H9 (cell line): ENCODE measurements around the gene NKAIN4. TPM values are rescaled to one million over a fixed set of nuclear protein-coding genes. Genes with fewer than 3 reads are reported as not detected.

ENCODE experiments used
- DNase-seq: peaks from one replicate; pipeline ENCODE4 v3.0.0-alpha.2; 2017
- H2AFZ ChIP-seq: one replicate; pipeline ENCODE4 v1.6.1; 2013; ENCODE audit warnings: mild to moderate bottlenecking, low read length, control low read depth, moderate library complexity
- H2AK5ac ChIP-seq: 2 replicates; pipeline ENCODE4 v1.6.1; 2013; ENCODE audit warnings: low read length, control low read depth, mixed read lengths; ENCODE audit not compliant: insufficient read length
- H2BK120ac ChIP-seq: one replicate; pipeline ENCODE4 v1.6.1; 2013; ENCODE audit warnings: low read depth, mild to moderate bottlenecking, low read length, control low read depth, inconsistent platforms; ENCODE audit not compliant: poor library complexity, severe bottlenecking
- H2BK12ac ChIP-seq: 2 replicates; pipeline ENCODE4 v1.6.1; 2013; ENCODE audit warnings: low read length, control low read depth, mixed read lengths, low read depth; ENCODE audit not compliant: insufficient read length
- H2BK15ac ChIP-seq: 2 replicates; pipeline ENCODE4 v1.6.1; 2013; ENCODE audit warnings: low read depth, low read length, control low read depth
- H2BK20ac ChIP-seq: one replicate; pipeline ENCODE4 v1.6.1; 2013; ENCODE audit warnings: low read depth, mild to moderate bottlenecking, low read length, control low read depth, inconsistent platforms; ENCODE audit not compliant: poor library complexity, severe bottlenecking
- H2BK5ac ChIP-seq: 2 replicates; pipeline ENCODE4 v1.6.1; 2013; ENCODE audit warnings: low read length, control low read depth, mixed read lengths; ENCODE audit not compliant: insufficient read length
- H3K14ac ChIP-seq: 2 replicates; pipeline ENCODE4 v1.6.1; 2013; ENCODE audit warnings: low read length, control low read depth; ENCODE audit not compliant: insufficient read depth
- H3K18ac ChIP-seq: 2 replicates; pipeline ENCODE4 v1.6.1; 2013; ENCODE audit warnings: low read depth, mild to moderate bottlenecking, mixed read lengths, low read length, control low read depth; ENCODE audit not compliant: insufficient read length
- H3K23ac ChIP-seq: 2 replicates; pipeline ENCODE4 v1.6.1; 2013; ENCODE audit warnings: low read length, control low read depth, mixed read lengths, low read depth; ENCODE audit not compliant: insufficient read length
- H3K23me2 ChIP-seq: 2 replicates; pipeline ENCODE4 v1.6.1; 2013; ENCODE audit warnings: low read depth, mild to moderate bottlenecking, mixed read lengths, low read length, control low read depth; ENCODE audit not compliant: insufficient read length, poor library complexity, severe bottlenecking
- H3K27ac ChIP-seq: 2 replicates; pipeline ENCODE4 v1.5.1; 2013; ENCODE audit warnings: low read length, control low read depth, mixed read lengths, low read depth; ENCODE audit not compliant: insufficient read length
- H3K27me3 ChIP-seq: 2 replicates; pipeline ENCODE4 v1.6.1; 2013; ENCODE audit warnings: low read length, control low read depth, inconsistent platforms; ENCODE audit not compliant: insufficient read depth
- H3K4ac ChIP-seq: 2 replicates; pipeline ENCODE4 v1.6.1; 2013; ENCODE audit warnings: low read depth, mild to moderate bottlenecking, control low read depth, inconsistent platforms, low read length, moderate library complexity
- H3K4me1 ChIP-seq: 2 replicates; pipeline ENCODE4 v1.6.1; 2013; ENCODE audit warnings: low read length, control low read depth, inconsistent platforms; ENCODE audit not compliant: insufficient read depth
- H3K4me2 ChIP-seq: 2 replicates; pipeline ENCODE4 v1.6.1; 2013; ENCODE audit warnings: low read length, control low read depth, mixed read lengths; ENCODE audit not compliant: insufficient read length, insufficient read depth
- H3K56ac ChIP-seq: 2 replicates; pipeline ENCODE4 v1.6.1; 2013; ENCODE audit warnings: low read depth, mild to moderate bottlenecking, mixed read lengths, low read length, control low read depth; ENCODE audit not compliant: insufficient read length
- H3K79me1 ChIP-seq: 2 replicates; pipeline ENCODE4 v1.6.1; 2013; ENCODE audit warnings: low read depth, mild to moderate bottlenecking, moderate library complexity, low read length, control low read depth, inconsistent platforms; ENCODE audit not compliant: insufficient read depth, poor library complexity, severe bottlenecking
- H3K79me2 ChIP-seq: 2 replicates; pipeline ENCODE4 v1.6.1; 2013; ENCODE audit warnings: low read length, control low read depth, inconsistent platforms; ENCODE audit not compliant: insufficient read depth
- H3K9ac ChIP-seq: 2 replicates; pipeline ENCODE4 v1.6.1; 2013; ENCODE audit warnings: low read length, control low read depth, mixed read lengths; ENCODE audit not compliant: insufficient read length; ENCODE audit errors: extremely low read depth
- H3K9me3 ChIP-seq: one replicate; pipeline ENCODE4 v1.6.1; 2013; ENCODE audit warnings: low read depth, low read length, inconsistent platforms; ENCODE audit not compliant: control insufficient read depth
- H3T11ph ChIP-seq: one replicate; pipeline ENCODE4 v1.6.1; 2013; ENCODE audit warnings: mild to moderate bottlenecking, low read length, control low read depth, inconsistent platforms
- H4K20me1 ChIP-seq: one replicate; pipeline ENCODE4 v1.6.1; 2013; ENCODE audit not compliant: control insufficient read depth, insufficient read length, insufficient read depth
- H4K5ac ChIP-seq: 2 replicates; pipeline ENCODE4 v1.6.1; 2013; ENCODE audit warnings: low read depth, mild to moderate bottlenecking, mixed read lengths, low read length, control low read depth; ENCODE audit not compliant: insufficient read length
- H4K8ac ChIP-seq: replicated peaks from 2 replicates; pipeline ENCODE4 v1.6.1; 2013; ENCODE audit warnings: low read length, control low read depth, mixed read lengths, low read depth; ENCODE audit not compliant: insufficient read length
- H4K91ac ChIP-seq: 2 replicates; pipeline ENCODE4 v1.6.1; 2013; ENCODE audit warnings: low read depth, mild to moderate bottlenecking, moderate library complexity, mixed read lengths, low read length, control low read depth; ENCODE audit not compliant: insufficient read length
- H3K27ac Mint-ChIP-seq, 3 experiments: 2 replicates in 2 of 3; 3 replicates in 1 of 3; pipeline ENCODE4 v1.8.0; 2020 to 2021; ENCODE audit warnings: mixed read lengths in 3 of 3, mild to moderate bottlenecking in 1 of 3, moderate library complexity in 1 of 3
- H3K27me3 Mint-ChIP-seq: 2 replicates; pipeline ENCODE4 v1.8.0; 2021; ENCODE audit warnings: low read depth, mild to moderate bottlenecking, moderate library complexity, mixed read lengths
- H3K36me3 Mint-ChIP-seq, 3 experiments: 2 replicates in 2 of 3; 3 replicates in 1 of 3; pipeline ENCODE4 v1.8.0; 2020 to 2021; ENCODE audit warnings: low read depth in 3 of 3, mixed read lengths in 3 of 3; ENCODE audit not compliant: insufficient read depth in 1 of 3
- H3K4me1 Mint-ChIP-seq, 2 experiments: 2 replicates each; pipeline ENCODE4 v1.8.0; 2020; ENCODE audit warnings: mixed read lengths in 2 of 2
- H3K4me3 Mint-ChIP-seq, 2 experiments: 2 replicates in 1 of 2; 3 replicates in 1 of 2; pipeline ENCODE4 v1.8.0; 2020 to 2021; ENCODE audit warnings: mild to moderate bottlenecking in 2 of 2, mixed read lengths in 2 of 2, moderate library complexity in 1 of 2
- H3K9me3 Mint-ChIP-seq, 2 experiments: 2 replicates in 1 of 2; 3 replicates in 1 of 2; pipeline ENCODE4 v1.8.0; 2020; ENCODE audit warnings: mild to moderate bottlenecking in 2 of 2, mixed read lengths in 2 of 2, moderate library complexity in 1 of 2
- WGBS: extraction: QIAGEN DNeasy Blood & Tissue Kit; methylation state at CpG from one replicate; pipeline ENCODE4 v1.1.7; 2013; ENCODE audit warnings: missing lambda C conversion rate, low lambda C conversion rate, mixed read lengths; ENCODE audit not compliant: insufficient read length; ENCODE audit errors: extremely low coverage; 5-methylcytosine and 5-hydroxymethylcytosine counted together
- total RNA-seq: library from RNA; stranded (reverse); gene quantifications from 2 replicates; pipeline ENCODE4 v1.2.1, GENCODE V29; 2021
- TF ChIP-seq, protein P1 (sequence below): fragments of 200-600 bp; sonication (generic); conservative IDR thresholded peaks from 3 replicates; pipeline ENCODE4 v1.8.0; 2021; ENCODE audit warnings: antibody characterized with exemption, mild to moderate bottlenecking

The NKAIN4 gene
- total RNA-seq, 1 experiment from 2014 or later: 20.9 TPM

DNA sequence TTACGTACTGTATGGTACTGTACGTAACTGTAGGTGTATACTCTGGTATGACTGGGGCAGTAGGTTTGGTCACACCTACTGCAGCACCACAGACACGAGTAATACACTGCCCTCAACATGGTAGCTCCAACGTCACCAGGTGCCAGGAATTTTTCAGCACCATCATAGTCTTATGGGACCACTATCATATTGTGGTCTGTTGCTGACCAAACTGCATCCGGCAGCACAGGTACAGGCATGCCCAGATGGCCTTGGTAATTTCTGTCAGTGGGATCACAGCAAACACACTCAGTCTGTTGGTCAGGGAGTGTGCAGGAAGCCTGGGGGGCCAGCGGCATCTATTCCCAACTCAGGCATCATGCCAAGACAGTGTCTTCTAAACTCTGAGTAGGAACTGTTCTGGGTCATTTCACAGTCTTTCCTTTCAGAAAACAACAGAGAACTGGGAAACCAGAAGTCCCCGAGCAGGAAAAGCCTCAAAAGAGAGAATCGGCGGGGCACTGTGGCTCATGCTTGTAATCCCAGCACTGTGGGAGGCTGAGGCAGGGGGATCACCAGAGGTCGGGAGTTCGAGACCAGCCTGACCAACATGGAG lies 44.2 kb downstream of the NKAIN4 start:
- Histone ChIP-seq H3K56ac (no peak overlapping the region), H2BK120ac (no peak overlapping the region), H3K9me3 (no peaks in the 10 kb centered on the region), H4K91ac (no peak overlapping the region), H3K9ac (no peak overlapping the region), H3K23ac (no peak overlapping the region), H2BK5ac (no peak overlapping the region), H2AFZ (no peak overlapping the region), H3K14ac (no peak overlapping the region), H3K27me3 (no peaks in the 10 kb centered on the region), H3K79me2 (peaks cover 46% of the 10 kb centered on the region), H4K20me1 (peaks cover 3% of the 10 kb centered on the region), H3K23me2 (no peaks in the 10 kb centered on the region), H3K27ac (no peak overlapping the region), H4K8ac (no peak overlapping the region), H4K5ac (no peak overlapping the region), H3K4me2 (no peak overlapping the region), H3K4me1 (no peaks in the 10 kb centered on the region), H3K79me1 (peaks cover 15% of the 10 kb centered on the region), H3K4ac (no peak overlapping the region), H2BK15ac (no peak overlapping the region), H2AK5ac (no peak overlapping the region), H3T11ph (no peak overlapping the region), H2BK12ac (no peak overlapping the region), H2BK20ac (no peak overlapping the region), H3K18ac (no peak overlapping the region)
- H3K4me1 Mint-ChIP-seq: peaks cover 15 to 21% of the 10 kb centered on the region in 2 experiments
- no peaks in the 10 kb centered on the region for H3K27me3 Mint-ChIP-seq
- H3K4me3 Mint-ChIP-seq: no peak overlapping the region
- no CpG with 5 or more reads among the region's 11 CpGs for WGBS
- H3K9me3 Mint-ChIP-seq: no peaks in the 10 kb centered on the region
- H3K27ac Mint-ChIP-seq: no peak overlapping the region; a peak in 2 of 7 replicates
- TF ChIP-seq, protein P1, sequence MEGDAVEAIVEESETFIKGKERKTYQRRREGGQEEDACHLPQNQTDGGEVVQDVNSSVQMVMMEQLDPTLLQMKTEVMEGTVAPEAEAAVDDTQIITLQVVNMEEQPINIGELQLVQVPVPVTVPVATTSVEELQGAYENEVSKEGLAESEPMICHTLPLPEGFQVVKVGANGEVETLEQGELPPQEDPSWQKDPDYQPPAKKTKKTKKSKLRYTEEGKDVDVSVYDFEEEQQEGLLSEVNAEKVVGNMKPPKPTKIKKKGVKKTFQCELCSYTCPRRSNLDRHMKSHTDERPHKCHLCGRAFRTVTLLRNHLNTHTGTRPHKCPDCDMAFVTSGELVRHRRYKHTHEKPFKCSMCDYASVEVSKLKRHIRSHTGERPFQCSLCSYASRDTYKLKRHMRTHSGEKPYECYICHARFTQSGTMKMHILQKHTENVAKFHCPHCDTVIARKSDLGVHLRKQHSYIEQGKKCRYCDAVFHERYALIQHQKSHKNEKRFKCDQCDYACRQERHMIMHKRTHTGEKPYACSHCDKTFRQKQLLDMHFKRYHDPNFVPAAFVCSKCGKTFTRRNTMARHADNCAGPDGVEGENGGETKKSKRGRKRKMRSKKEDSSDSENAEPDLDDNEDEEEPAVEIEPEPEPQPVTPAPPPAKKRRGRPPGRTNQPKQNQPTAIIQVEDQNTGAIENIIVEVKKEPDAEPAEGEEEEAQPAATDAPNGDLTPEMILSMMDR: no peak
- DNase-seq: no peak
- H3K36me3 Mint-ChIP-seq: peaks cover 38 to 97% (median 89%) of the 10 kb centered on the region in 3 experiments; a peak in 6 of 7 replicates
